A673 (cell line): Measurements from ENCODE around the gene ZNF397.

Source experiments
- EZH2 ChIP-seq: fragments of 200-600 bp; sonication (generic); IDR thresholded peaks from 2 replicates; pipeline ENCODE4 v1.6.1; 2017; ENCODE audit warnings: borderline replicate concordance, low read depth, mild to moderate bottlenecking, mixed read lengths, antibody characterized with exemption, low read length; ENCODE audit not compliant: poor library complexity, severe bottlenecking
- TF ChIP-seq, protein P1 (sequence below): fragments of 300-800, 200-600 bp; sonication (generic); conservative IDR thresholded peaks from 2 replicates; pipeline ENCODE4 v1.5.1; 2017; ENCODE audit warnings: low read depth, mild to moderate bottlenecking, antibody characterized with exemption, low read length, moderate library complexity, mixed read lengths

DNA sequence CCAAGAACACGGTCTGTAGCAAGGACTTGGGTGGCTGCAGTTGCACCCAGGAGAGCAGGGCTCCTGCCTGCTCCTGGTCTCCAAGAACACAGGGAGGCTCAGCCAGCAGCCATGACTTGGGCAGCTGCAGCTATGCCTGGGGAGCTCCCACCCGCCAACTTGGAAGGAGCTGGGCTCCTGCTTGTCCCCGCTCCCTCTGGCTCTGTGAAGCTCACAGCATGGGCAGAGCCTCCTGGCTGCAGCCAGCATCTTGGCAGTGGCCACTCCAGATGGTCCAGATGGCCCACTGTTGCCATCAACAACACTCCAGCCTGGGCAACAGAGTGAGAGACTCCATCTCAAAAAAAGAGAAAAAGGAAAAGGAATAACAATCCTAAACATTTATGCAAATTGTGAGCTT is 44.0 kb downstream of the ZNF397 start:
- TF ChIP-seq, protein P1, sequence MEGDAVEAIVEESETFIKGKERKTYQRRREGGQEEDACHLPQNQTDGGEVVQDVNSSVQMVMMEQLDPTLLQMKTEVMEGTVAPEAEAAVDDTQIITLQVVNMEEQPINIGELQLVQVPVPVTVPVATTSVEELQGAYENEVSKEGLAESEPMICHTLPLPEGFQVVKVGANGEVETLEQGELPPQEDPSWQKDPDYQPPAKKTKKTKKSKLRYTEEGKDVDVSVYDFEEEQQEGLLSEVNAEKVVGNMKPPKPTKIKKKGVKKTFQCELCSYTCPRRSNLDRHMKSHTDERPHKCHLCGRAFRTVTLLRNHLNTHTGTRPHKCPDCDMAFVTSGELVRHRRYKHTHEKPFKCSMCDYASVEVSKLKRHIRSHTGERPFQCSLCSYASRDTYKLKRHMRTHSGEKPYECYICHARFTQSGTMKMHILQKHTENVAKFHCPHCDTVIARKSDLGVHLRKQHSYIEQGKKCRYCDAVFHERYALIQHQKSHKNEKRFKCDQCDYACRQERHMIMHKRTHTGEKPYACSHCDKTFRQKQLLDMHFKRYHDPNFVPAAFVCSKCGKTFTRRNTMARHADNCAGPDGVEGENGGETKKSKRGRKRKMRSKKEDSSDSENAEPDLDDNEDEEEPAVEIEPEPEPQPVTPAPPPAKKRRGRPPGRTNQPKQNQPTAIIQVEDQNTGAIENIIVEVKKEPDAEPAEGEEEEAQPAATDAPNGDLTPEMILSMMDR = no peak
- TF ChIP-seq EZH2 = no peak
